HepG2 (cell line): ENCODE results near the gene MYADML2. TPM values are rescaled to one million over a fixed set of nuclear protein-coding genes. Genes with fewer than 3 reads are reported as not detected.

Experiments
- CCDC6 ChIP-seq: sonication (generic); formaldehyde crosslinking; IDR thresholded peaks from 2 replicates; pipeline ENCODE4 v1.8.1; 2022; ENCODE audit warnings: mild to moderate bottlenecking, missing genetic modification reagents, moderate library complexity
- HOXA9 ChIP-seq: sonication (generic); formaldehyde crosslinking; IDR thresholded peaks from 2 replicates; pipeline ENCODE4 v1.8.1; 2022; ENCODE audit warnings: missing genetic modification reagents, mild to moderate bottlenecking, moderate library complexity, borderline replicate concordance
- RBFOX2 ChIP-seq: fragments of 200-400 bp; formaldehyde crosslinking; IDR thresholded peaks from 2 replicates; pipeline ENCODE4 v1.6.1; 2017; ENCODE audit warnings: low read depth, mild to moderate bottlenecking, low read length
- SALL1 ChIP-seq: sonication (generic); formaldehyde crosslinking; IDR thresholded peaks from 2 replicates; pipeline ENCODE4 v1.8.0; 2022; ENCODE audit warnings: mild to moderate bottlenecking, missing genetic modification reagents
- STAG1 ChIP-seq: sonication (generic); formaldehyde crosslinking; IDR thresholded peaks from 2 replicates; pipeline ENCODE4 v1.4.0; 2020; ENCODE audit warnings: missing genetic modification reagents
- ZBTB40 ChIP-seq, 2 experiments: fragments of 450-650 bp in 1 of 2; sonication (generic) in 1 of 2; formaldehyde crosslinking in 1 of 2; IDR thresholded peaks; 2 replicates each; pipeline versions ENCODE4 v1.6.1 to v1.8.0; 2016 to 2022; ENCODE audit warnings: antibody characterized with exemption in 1 of 2, mild to moderate bottlenecking in 1 of 2, missing genetic modification reagents in 1 of 2
- polyA plus RNA-seq, 8 experiments: library from polyadenylated mRNA; depleted of rRNA in 3 of 8; stranded (reverse) in 7 of 8; unstranded in 1 of 8; fragments of >200 nt; fragmentation: Illumina TruSeq in 4 of 8; extraction: Trizol in 4 of 8; gene quantifications; 2 replicates each; pipeline versions ENCODE4 v1.2.1 to v1.2.3, GENCODE V29; 2011 to 2016; ENCODE audit warnings: low read depth in 4 of 8, missing spikeins in 1 of 8, mixed read lengths in 1 of 8; ENCODE audit not compliant: insufficient read depth in 1 of 8
- total RNA-seq, 5 experiments: library from RNA; depleted of rRNA; stranded (reverse); fragments of >200 nt; fragmentation: Illumina TruSeq; extraction: Trizol; gene quantifications; 2 replicates each; pipeline ENCODE4 v1.2.3, GENCODE V29; 2016; ENCODE audit warnings: low read depth in 1 of 5

The MYADML2 gene
- total and polyA plus RNA-seq, 2 of the 13 experiments (the other 11 are each of a cell fraction or from before 2014, with no cell fraction given), result not detected

- TF ChIP-seq ZBTB40 (IDR thresholded peaks at IDR 0.05), result no peak
- no peak for TF ChIP-seq ZBTB40 (CRISPR knock-in tag; IDR thresholded peaks at IDR 0.05)
- no peak; the same call in 1 of the 2 replicates for TF ChIP-seq HOXA9 (CRISPR knock-in tag)
- TF ChIP-seq CCDC6 (CRISPR knock-in tag), result 0 out of 2 replicates have a peak, but pooled peaks have one; percentile 20
- no peak for TF ChIP-seq RBFOX2
- TF ChIP-seq STAG1 (CRISPR knock-in tag), result peak; percentile 55
- no peak for TF ChIP-seq SALL1 (CRISPR knock-in tag)
Observed at GRCh38 chr17:81941484-81942166, 5.4 kb downstream of the MYADML2 start (continued).
